GM12878 (cell line): ENCODE measurements around the gene EXOC4. TPM values are rescaled to one million over a fixed set of nuclear protein-coding genes. Genes with fewer than 3 reads are reported as not detected.

Experiments used
- ATAC-seq: fragments of 200-7000 bp; cut with Tn5 transposase; 3 replicates; pipeline ENCODE4 v1.9.1; 2020; ENCODE audit warnings: mild to moderate bottlenecking, moderate library complexity
- BruUV-seq: library from RNA; stranded (reverse); fragments of 400-500 nt; replicated peaks from 2 replicates; lab custom pipeline; 2021; lab: Mats Ljungman, UMichigan
- CTCF ChIA-PET: fragments of 300-600 bp; sonication (Branson Sonifier 250); formaldehyde crosslinking; extraction: SDS; loops from one replicate; lab custom pipeline; 2021; ENCODE audit warnings: inconsistent platforms; lab: Yijun Ruan, JAX
- POLR2A ChIA-PET: fragments of 350-600 bp; formaldehyde crosslinking; extraction: SDS; loops from one replicate; lab custom pipeline; 2021; ENCODE audit warnings: inconsistent platforms; lab: Charles Lee
- RAD21 ChIA-PET: fragments of 300-600 bp; sonication (Branson Sonifier 250); formaldehyde crosslinking; loops from one replicate; lab custom pipeline; 2023; ENCODE audit warnings: antibody characterized with exemption; ENCODE audit not compliant: unreplicated experiment; lab: Charles Lee
- SMC1A ChIA-PET: fragments of 300-600 bp; sonication (Branson Sonifier 250); formaldehyde crosslinking; loops from one replicate; lab custom pipeline; 2023; ENCODE audit not compliant: unreplicated experiment, uncharacterized antibody; lab: Charles Lee
- DNase-seq: peaks from one replicate; pipeline ENCODE4 v3.0.0-alpha.2; 2011; ENCODE audit warnings: low read depth, low spot score
- FAIRE-seq: peaks from 3 replicates; lab custom pipeline; 2011; peaks lifted over from hg19 to GRCh38; lab: Jason Lieb, UNC
- H2AFZ ChIP-seq: 2 replicates; pipeline ENCODE4 v1.6.0; 2011; ENCODE audit warnings: low read depth, low read length, control low read depth; ENCODE audit not compliant: control insufficient read depth
- H3K27ac ChIP-seq: 2 replicates; pipeline ENCODE4 v1.5.1; 2011; ENCODE audit warnings: control low read depth; ENCODE audit not compliant: control insufficient read depth, insufficient read depth
- H3K27me3 ChIP-seq, 2 experiments: replicated peaks in 1 of 2; 2 replicates each; pipeline versions ENCODE4 v1.6.0 to v1.6.1; 2011; ENCODE audit warnings: low read length in 1 of 2; ENCODE audit not compliant: control insufficient read depth in 2 of 2, insufficient read depth in 2 of 2
- H3K36me3 ChIP-seq, 2 experiments: 2 replicates each; pipeline ENCODE4 v1.5.1; 2011; ENCODE audit warnings: low read length in 1 of 2; ENCODE audit not compliant: control insufficient read depth in 2 of 2, insufficient read depth in 2 of 2
- H3K4me1 ChIP-seq: 2 replicates; pipeline ENCODE4 v1.6.1; 2011; ENCODE audit warnings: mild to moderate bottlenecking, low read length, moderate library complexity, mixed read lengths; ENCODE audit not compliant: control insufficient read depth, insufficient read depth
- H3K4me2 ChIP-seq: 2 replicates; pipeline ENCODE4 v1.6.0; 2011; ENCODE audit warnings: control low read depth; ENCODE audit not compliant: control insufficient read depth, insufficient read depth
- H3K4me3 ChIP-seq: fragments of 200-600 bp; sonication (generic); 2 replicates; pipeline ENCODE4 v1.5.1; 2016
- H3K79me2 ChIP-seq: 2 replicates; pipeline ENCODE4 v1.6.0; 2011; ENCODE audit warnings: low read length; ENCODE audit not compliant: control insufficient read depth, insufficient read depth
- H3K9ac ChIP-seq: 2 replicates; pipeline ENCODE4 v1.8.0; 2011; ENCODE audit warnings: low read length, control low read depth, mixed read lengths; ENCODE audit not compliant: control insufficient read depth, insufficient read depth
- H3K9me3 ChIP-seq: replicated peaks from 3 replicates; pipeline ENCODE4 v1.5.1; 2011; ENCODE audit warnings: mild to moderate bottlenecking, low read length; ENCODE audit not compliant: control insufficient read depth, insufficient read depth
- H4K20me1 ChIP-seq: 2 replicates; pipeline ENCODE4 v1.6.0; 2011; ENCODE audit not compliant: control insufficient read depth, insufficient read depth
- BRCA1 ChIP-seq: IDR thresholded peaks from 2 replicates; pipeline ENCODE4 v1.6.1; 2011; ENCODE audit warnings: low read depth, low read length, improper control_type of control experiment
- E2F4 ChIP-seq: IDR thresholded peaks from 2 replicates; pipeline ENCODE4 v1.6.1; 2012; ENCODE audit warnings: low read depth, low read length, improper control_type of control experiment
- EP300 ChIP-seq, 2 experiments: fragments of 150-350 bp in 1 of 2; IDR thresholded peaks; 2 replicates each; pipeline ENCODE4 v1.6.1; 2011 to 2012; ENCODE audit warnings: low read depth in 2 of 2, low read length in 2 of 2, borderline replicate concordance in 1 of 2, improper control_type of control experiment in 1 of 2, inconsistent platforms in 1 of 2; ENCODE audit not compliant: control insufficient read depth in 1 of 2
- ETV6 ChIP-seq, 2 experiments: fragments of 450-650 bp in 1 of 2; IDR thresholded peaks in 1 of 2; conservative IDR thresholded peaks in 1 of 2; 2 replicates each; pipeline ENCODE4 v1.6.1; 2014; ENCODE audit warnings: antibody characterized with exemption in 1 of 2, borderline replicate concordance in 1 of 2, low read depth in 1 of 2, mild to moderate bottlenecking in 1 of 2, moderate library complexity in 1 of 2
- JUNB ChIP-seq: IDR thresholded peaks from 2 replicates; pipeline ENCODE4 v1.6.1; 2016; ENCODE audit warnings: antibody characterized with exemption, mild to moderate bottlenecking
- NR2C1 ChIP-seq: fragments of 450-650 bp; IDR thresholded peaks from 2 replicates; pipeline ENCODE4 v1.6.1; 2017; ENCODE audit warnings: antibody characterized with exemption, mild to moderate bottlenecking, moderate library complexity
- PRDM15 ChIP-seq: fragments of 450-650 bp; formaldehyde crosslinking; IDR thresholded peaks from 2 replicates; pipeline ENCODE4 v1.4.0; 2020; ENCODE audit warnings: mild to moderate bottlenecking, moderate library complexity
- RFX5 ChIP-seq: IDR thresholded peaks from 2 replicates; pipeline ENCODE4 v1.6.1; 2011; ENCODE audit warnings: low read depth, low read length, improper control_type of control experiment
- SKIL ChIP-seq: fragments of 450-650 bp; IDR thresholded peaks from 2 replicates; pipeline ENCODE4 v1.6.1; 2017; ENCODE audit warnings: mild to moderate bottlenecking, low read depth, inconsistent platforms; ENCODE audit not compliant: poor library complexity, severe bottlenecking
- YBX1 ChIP-seq: fragments of 450-650 bp; IDR thresholded peaks from 2 replicates; pipeline ENCODE4 v1.6.1; 2016; ENCODE audit warnings: antibody characterized with exemption
- ZNF24 ChIP-seq: fragments of 450-650 bp; IDR thresholded peaks from 2 replicates; pipeline ENCODE4 v1.6.1; 2017; ENCODE audit warnings: antibody characterized with exemption, mild to moderate bottlenecking
- WGBS: methylation state at CpG from one replicate; pipeline ENCODE4 v1.1.6; 2016; ENCODE audit warnings: low lambda C conversion rate; ENCODE audit not compliant: insufficient replicate concordance, insufficient coverage; ENCODE audit errors: missing lambda C conversion rate; 5-methylcytosine and 5-hydroxymethylcytosine counted together
- in situ Hi-C: fragments of 300-500 bp; cut with MboI; formaldehyde crosslinking; loops from 9 replicates; pipeline ENCODE4 v1.14.3; 2018; ENCODE audit warnings: mixed read lengths
- intact Hi-C: fragments of 100-400 bp; cut with micrococcal nuclease; formaldehyde crosslinking; loops from one replicate; pipeline ENCODE4 v1.14.2; 2022; ENCODE audit not compliant: unreplicated experiment
- polyA plus RNA-seq, 11 experiments: library from polyadenylated mRNA; depleted of rRNA in 4 of 11; unstranded in 6 of 11; stranded (reverse) in 5 of 11; fragments of >200 nt; fragmentation: Nextera tagmentation in 4 of 11; fragmentation: Illumina TruSeq in 1 of 11; extraction: Ambion mirVana in 4 of 11; extraction: Trizol in 1 of 11; gene quantifications; 1 replicate in 1 of 11; 2 replicates in 10 of 11; pipeline versions ENCODE4 v1.2.1 to v1.2.3, GENCODE V29; 2011 to 2016; ENCODE audit warnings: inconsistent platforms in 2 of 11, missing spikeins in 2 of 11, low read depth in 1 of 11
- total RNA-seq, 4 experiments: library from RNA; depleted of rRNA in 3 of 4; stranded (reverse); fragments of >200 nt in 3 of 4; fragmentation: Illumina TruSeq in 1 of 4; extraction: Trizol in 1 of 4; gene quantifications; 2 replicates each; pipeline versions ENCODE4 v1.2.1 to v1.2.3, GENCODE V29; 2013 to 2021

Gene EXOC4
- total and polyA plus RNA-seq, 10 of the 15 experiments (the other 5 are each of a cell fraction or from before 2014, with no cell fraction given) = 13.2 to 44.5 (median 29.6) TPM

- H3K27ac ChIP-seq = no peak overlapping the region
- no peaks in the 10 kb centered on the region for H3K4me1 ChIP-seq
- POLR2A ChIA-PET = no interaction called here
- no peak for TF ChIP-seq ZNF24
- TF ChIP-seq E2F4 = no peak
- no peaks in the 10 kb centered on the region for H3K9me3 ChIP-seq
- SMC1A ChIA-PET = no interaction called here
- DNase-seq (no peak), ATAC-seq (no peak), FAIRE-seq (no peak)
- H3K4me3 ChIP-seq = no peak overlapping the region
- no peaks in the 10 kb centered on the region for H3K79me2 ChIP-seq
- H4K20me1 ChIP-seq = no peaks in the 10 kb centered on the region
- no peak overlapping the region for H3K9ac ChIP-seq
- H3K27me3 ChIP-seq = no peaks in the 10 kb centered on the region
- in situ Hi-C loops = no loop called here
- H3K36me3 ChIP-seq = no peaks in the 10 kb centered on the region
- no peak overlapping the region for H3K4me2 ChIP-seq
- H2AFZ ChIP-seq = no peak overlapping the region
- RAD21 ChIA-PET = no interaction called here
- WGBS = 67% methylated on average over 3 of the region's 3 CpGs
- intact Hi-C loops = no loop called here
- no TSS peak for BruUV-seq
- CTCF ChIA-PET = no interaction called here
Measured at GRCh38 chr7:133571076-133571475, 318.2 kb downstream of the EXOC4 start.

- intact Hi-C loops (no loop called here), in situ Hi-C loops (no loop called here)
- H3K9me3 ChIP-seq = no peaks in the 10 kb centered on the region
- POLR2A ChIA-PET = no interaction called here
- no peak overlapping the region for H3K9ac ChIP-seq
- no peak overlapping the region for H2AFZ ChIP-seq
- H3K36me3 ChIP-seq = no peaks in the 10 kb centered on the region
- RAD21 ChIA-PET = no interaction called here
- no peaks in the 10 kb centered on the region for H4K20me1 ChIP-seq
- no peak for FAIRE-seq
- no peak for DNase-seq
- no peak overlapping the region for H3K4me2 ChIP-seq
- H3K4me3 ChIP-seq = no peak overlapping the region
- H3K27me3 ChIP-seq = no peaks in the 10 kb centered on the region
- CTCF ChIA-PET = interaction anchor here (0.6 to 1.1 kb wide), 2 partner anchors 32 to 279 kb away, joined by 3 read pairs; no protein-coding TSS in a partner anchor
- H3K79me2 ChIP-seq = no peaks in the 10 kb centered on the region
- no peak for ATAC-seq
- SMC1A ChIA-PET = no interaction called here
- no peaks in the 10 kb centered on the region for H3K4me1 ChIP-seq
- H3K27ac ChIP-seq = no peak overlapping the region
- no TSS peak for BruUV-seq
- TF ChIP-seq ETV6 (conservative IDR thresholded peaks at IDR 0.05 in 1 of 2, IDR thresholded peaks at IDR 0.05 in 1 of 2; ENCODE audit: borderline replicate concordance in 1 of 2, low read depth in 1 of 2) (no peak), BRCA1 (no peak), NR2C1 (no peak), EP300 (IDR thresholded peaks at IDR 0.05; ENCODE audit: borderline replicate concordance in 1 of 2, control insufficient read depth in 1 of 2, low read depth in 2 of 2, low read length in 2 of 2) (no peak), JUNB (no peak), YBX1 (no peak), SKIL (no peak), RFX5 (no peak), PRDM15 (no peak)
Measured at GRCh38 chr7:133572087-133572486, 319.2 kb downstream of the EXOC4 start.
